Caki2 (cell line): ENCODE data around the gene CHD9. TPM values are rescaled to one million over a fixed set of nuclear protein-coding genes. Genes with fewer than 3 reads are reported as not detected.
A peak's percentile ranks its signal among the peaks of the same experiment; 100 is the strongest.
"Not testable (repeated sequence)": the region's sequence is repeated elsewhere in the genome, so short reads cannot be mapped to it uniquely, and the experiment has no call there.

Experiments
- DNase-seq: peaks from one replicate; pipeline ENCODE4 v3.0.0-alpha.2; 2015; ENCODE audit warnings: low read depth
- in situ Hi-C: cut with HindIII; loops from 2 replicates; pipeline ENCODE4 v1.10.0; 2016; ENCODE audit warnings: low sequenced_read_pairs, low pct_unique_long_range_greater_than_20kb, mixed read lengths
- total RNA-seq: library from RNA; depleted of rRNA; stranded (reverse); fragments of >200 nt; shearing (Covaris generic); gene quantifications from 2 replicates; pipeline ENCODE4 v1.2.3, GENCODE V29; 2014; ENCODE audit warnings: low replicate concordance

CHD9 gene
- total RNA-seq, 1 experiment from 2014 or later = 8.8 TPM

DNA sequence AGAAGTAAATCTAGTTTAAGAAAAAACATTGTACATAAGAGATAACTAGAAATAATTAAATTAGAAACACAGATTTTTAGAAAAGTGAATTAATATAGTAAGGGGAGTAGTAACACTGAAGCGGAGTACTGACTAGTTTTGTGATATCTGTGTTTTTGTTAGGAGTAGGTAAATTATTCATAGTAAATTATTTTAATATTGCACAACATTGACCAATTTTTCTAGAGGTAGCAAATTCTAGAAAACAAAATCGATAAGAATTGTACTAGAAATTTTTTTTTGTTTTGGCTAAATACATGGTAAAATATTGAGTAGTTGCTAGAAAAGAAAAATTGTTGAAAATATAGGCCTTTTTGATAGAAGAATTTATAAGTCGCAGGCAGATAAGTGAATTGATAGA is 156.5 kb downstream of the CHD9 start:
- in situ Hi-C loops = no loop called here

DNA sequence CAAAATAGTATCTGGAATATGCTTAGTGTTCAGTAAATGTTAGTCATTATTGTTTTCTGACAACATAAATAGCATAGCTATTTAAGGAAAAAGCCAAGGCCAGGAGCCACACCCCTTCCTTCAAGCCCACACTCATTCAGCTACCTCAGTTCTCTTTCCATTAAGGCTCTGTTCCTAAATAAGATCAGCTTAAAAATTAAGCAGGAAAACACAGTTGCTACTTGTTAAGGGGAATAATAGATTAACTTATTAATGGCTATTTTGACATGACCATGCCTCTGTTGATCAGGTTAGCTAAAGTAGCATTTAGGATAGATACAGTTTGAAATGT is 158.1 kb downstream of the CHD9 start:
- in situ Hi-C loops = no loop called here
- no peak for DNase-seq

More for the DNA sequence above, 156.5 kb downstream of the CHD9 start:
- DNase-seq = no peak

DNA sequence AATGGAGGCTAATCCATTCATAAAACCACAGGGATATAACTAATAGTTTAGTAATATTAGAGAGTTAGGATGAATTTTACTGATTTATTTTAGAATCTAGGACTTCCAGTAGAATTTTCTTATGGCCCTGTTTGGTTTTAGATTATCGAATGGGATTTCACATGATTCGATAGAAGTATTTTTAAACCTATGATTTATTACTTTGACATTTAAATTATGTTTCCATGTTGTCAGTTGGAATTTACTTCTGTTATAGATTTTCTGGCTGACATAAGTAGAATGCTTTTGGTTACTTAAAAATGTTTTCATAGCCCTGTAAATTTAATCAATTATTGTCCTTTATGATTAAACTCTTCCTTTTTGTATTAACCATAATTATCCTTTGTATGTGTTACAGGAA is 158.8 kb downstream of the CHD9 start:
- no peak for DNase-seq
- in situ Hi-C loops = no loop called here

DNA sequence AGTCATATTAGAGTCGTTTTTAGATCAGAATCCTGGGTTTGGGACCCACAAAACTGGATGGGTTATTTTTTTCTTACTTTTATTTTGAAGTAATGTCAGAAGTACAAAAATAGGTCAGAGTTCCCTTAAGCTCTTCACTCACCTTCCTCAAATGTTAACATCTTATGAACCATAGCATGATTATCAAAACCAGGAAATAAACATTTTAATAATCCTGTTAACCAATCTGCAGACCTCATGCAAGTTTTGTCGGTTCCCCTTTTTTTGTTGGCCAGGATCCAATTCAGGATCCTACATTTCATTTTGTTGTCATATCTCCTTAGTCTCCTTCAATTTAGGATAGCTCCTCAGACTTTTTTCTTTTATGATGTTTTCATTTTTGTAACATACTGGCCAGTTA is 162.0 kb downstream of the CHD9 start:
- in situ Hi-C loops = no loop called here
- DNase-seq = no peak

DNA sequence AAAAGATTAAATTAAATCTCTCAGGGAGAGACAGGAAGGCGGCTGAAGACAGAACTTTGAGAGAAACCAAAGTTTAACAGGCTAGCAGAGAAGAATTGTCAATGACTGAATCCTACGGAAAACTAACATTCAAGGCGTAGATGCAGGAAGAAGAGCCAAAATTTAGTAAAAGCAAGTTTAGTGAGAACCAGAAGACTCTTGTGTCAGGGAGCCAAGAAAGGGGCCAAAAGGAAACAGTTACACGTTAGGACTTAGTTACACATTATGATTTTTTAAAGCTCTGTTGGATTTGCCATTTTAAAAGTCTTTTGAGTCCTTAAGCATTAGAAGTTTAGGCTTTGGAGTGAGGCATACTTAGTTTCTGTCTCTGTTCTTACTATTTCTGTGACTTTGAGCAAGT is 164.6 kb downstream of the CHD9 start:
- in situ Hi-C loops = no loop called here
- no peak for DNase-seq

DNA sequence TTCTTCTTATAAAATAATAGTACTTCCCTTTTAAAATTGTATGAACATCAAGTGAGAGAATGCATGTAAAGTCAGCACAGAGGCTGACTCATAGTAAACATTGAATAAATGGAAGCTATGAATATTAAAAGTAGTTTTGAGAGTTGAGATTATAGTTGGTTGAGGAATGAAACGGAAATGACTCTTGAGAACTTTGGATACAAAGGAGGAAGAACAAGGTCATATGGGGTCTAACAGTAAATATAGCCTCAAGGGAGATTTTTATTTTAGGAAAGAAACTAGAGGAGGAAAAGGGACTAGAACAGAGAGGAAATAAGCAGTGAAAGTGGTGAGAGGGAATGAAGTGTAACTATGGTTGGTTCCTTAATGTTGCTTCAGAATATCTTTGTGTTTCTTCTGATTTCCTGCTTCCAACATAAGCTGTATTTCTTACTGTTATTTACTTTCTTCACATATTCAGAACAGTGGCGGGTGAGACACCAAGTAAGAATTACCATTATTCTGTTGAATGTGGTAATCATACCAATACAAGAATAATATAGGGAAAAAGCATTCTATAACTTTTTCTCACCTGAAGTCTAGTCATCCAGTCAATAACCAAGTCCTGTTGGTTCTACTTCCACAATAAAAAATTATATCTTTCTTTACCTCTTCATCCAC is 165.1 kb downstream of the CHD9 start:
- DNase-seq = no peak
- in situ Hi-C loops = no loop called here

DNA sequence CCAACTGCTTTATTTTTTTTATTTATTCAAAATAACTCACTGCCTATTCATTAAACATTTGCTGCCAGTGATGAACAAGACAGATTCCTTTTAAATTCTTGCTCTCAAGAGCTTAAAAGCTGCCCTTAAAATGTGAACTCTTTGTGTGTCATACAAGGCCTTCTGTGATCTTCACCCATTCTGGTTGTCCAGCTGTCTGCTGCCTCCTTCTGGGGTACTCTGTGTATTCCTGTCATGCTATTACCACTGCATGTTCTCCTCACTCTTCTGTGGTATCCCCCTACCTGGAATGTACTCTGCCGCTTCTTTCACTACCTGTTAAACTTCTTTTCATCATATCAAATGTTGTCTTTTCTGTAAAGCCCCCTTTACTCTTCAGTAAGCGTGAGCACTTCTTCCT is 165.8 kb downstream of the CHD9 start:
- in situ Hi-C loops = no loop called here
- peak; percentile 2 for DNase-seq

DNA sequence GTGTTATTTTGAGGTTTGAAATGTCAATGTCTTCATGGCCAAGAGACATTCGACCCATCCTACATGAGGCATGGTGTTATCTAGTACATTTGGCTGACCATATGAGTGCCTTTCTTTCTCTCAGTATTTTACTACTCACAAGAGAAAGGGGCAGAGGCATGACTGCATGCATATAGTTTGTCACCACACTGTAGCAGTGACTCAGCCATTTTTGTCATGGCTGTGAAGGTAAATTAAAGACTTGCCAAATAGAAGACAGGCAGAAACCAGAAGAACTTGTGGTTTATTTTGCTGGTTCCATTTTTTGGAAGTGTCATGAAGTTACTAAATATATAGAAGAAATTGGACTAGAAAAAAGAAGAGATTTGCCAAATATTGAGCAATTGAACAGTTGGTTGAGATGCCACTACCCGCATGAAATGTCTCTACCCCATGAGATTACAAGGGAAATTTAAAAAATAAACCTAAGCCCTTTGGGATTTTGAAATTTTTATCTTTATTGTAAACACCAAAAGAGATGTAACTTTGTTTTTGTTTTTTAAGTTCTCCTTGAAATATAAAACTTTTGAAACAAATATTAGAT is 170.3 kb downstream of the CHD9 start:
- in situ Hi-C loops = no loop called here
- DNase-seq = peak; percentile 40

DNA sequence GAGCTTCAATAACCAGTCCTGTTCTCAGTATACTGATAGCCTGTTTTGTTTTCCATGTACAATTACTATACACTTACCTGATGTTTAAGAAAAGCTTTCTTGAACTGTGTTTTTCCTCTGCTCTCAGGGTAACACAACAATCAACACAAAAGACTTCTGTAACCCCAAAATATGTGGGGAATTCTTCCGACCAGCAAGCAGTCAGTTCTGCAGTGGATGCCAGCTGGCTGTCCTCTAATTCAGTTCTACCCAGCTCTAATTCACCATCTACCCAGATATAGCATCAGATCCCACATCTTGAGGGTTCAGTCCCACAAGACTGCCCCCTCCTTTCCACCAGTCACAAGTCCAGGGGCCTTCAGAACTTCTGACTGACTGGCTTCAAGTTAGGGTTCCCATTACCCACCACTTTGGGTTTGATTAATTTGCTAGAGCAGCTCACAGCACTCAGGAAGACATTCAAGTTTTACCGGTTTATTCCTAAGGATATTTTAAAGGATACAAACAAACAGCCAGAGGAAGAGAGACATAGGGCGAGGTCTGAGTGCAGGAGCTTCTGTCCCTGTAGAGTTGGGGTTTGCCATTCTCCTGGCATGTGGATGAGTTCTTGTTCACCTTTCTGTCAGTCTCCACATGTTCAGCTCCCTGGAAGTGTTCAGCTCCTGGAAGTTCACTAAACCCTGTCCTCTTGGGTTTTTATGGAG is 178.2 kb downstream of the CHD9 start:
- no peak for DNase-seq
- in situ Hi-C loops = no loop called here

DNA sequence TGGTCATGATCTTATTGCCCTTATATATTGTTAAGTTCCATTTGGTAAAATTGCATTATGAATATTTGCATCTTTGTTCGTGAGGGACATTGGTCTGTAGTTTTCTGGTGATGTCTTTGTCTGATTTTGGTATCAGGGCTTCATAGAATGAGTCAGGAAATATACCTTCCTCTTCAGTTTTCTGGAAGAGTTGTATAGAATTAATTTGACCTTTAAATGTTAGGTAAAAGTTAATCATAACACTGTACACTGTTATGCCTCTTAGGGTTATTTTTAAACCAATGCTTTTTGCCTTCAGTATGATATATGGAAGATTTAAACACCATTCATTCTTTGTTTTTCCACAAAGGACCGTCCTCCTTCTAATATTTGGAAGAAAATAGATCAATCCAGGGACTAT is 180.0 kb downstream of the CHD9 start:
- DNase-seq = no peak
- in situ Hi-C loops = no loop called here

DNA sequence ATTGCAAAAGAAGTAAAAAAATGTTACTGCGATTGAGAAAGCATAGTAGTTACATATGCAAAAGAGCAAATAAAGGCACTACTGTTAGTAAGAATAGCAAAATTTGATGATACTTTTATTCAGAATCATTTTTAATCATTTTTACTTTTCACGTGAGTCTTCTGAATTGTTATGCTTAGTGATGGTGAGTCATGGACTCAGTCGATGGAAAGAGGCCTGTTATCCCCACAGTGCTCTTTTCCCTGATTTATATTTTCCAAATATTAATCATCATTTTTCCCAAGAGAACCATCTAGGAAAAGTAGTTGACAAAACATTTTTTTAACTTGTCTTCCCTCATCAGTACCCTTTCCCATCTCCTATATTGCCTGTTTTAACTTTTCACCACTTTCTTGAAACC is 181.1 kb downstream of the CHD9 start:
- in situ Hi-C loops = no loop called here
- DNase-seq = no peak

DNA sequence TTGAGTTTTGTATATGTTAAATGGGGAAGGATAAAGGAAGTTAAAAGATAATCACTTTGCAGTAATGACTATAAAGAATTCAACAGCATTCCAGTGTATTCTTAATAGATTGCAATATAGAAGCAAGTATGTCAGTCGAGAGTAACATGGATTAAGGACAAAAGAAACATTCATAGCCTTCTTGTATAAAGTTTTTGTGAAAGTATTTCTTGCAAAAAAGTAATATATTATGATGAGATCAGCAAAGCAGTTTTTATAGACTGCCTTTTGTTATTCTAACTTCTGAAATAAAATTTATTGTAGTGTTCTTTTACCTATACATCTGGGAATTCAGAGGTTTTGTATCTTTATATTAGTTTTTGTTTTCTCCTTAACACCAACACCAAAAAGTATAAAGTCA is 194.5 kb downstream of the CHD9 start:
- DNase-seq = no peak
- in situ Hi-C loops = no loop called here

DNA sequence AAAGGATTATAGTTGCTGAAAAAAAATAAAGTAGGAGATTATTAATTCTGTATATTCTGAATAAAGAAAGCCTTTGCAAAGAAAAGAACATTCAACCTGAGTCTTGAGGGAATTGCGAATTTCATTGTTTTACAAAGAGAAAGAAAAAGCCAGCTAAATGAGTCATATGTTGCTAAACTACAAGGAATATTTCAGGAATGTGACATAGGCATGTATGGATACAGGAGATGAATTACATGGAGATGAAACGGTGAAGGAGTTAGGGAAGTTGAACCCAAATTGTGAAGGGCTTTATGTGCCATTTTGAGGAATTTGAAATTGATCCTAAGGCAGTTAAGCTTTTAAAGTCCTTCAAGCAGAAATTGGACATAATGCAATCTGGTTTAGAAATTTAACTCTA is 202.2 kb downstream of the CHD9 start:
- no peak for DNase-seq
- in situ Hi-C loops = no loop called here

DNA sequence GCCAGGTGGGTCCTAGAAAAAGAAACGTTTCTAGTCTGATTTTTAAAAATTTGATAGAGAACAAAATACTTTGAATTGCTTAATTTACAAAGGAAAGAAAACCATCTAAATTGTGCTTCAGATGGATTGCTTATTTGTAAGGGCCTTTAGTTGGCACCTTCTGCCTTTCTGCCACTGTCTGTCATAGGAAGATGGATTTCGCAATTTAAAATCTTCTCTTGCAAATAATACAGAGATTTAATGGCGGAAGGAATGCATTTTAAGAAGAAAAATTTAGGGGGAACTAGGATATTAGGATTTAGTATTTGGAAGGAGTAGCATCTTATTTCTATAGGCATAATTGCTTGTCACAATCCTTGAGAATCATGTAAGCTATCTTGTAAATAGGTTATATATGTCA is 204.0 kb downstream of the CHD9 start:
- no peak for DNase-seq
- in situ Hi-C loops = no loop called here

DNA sequence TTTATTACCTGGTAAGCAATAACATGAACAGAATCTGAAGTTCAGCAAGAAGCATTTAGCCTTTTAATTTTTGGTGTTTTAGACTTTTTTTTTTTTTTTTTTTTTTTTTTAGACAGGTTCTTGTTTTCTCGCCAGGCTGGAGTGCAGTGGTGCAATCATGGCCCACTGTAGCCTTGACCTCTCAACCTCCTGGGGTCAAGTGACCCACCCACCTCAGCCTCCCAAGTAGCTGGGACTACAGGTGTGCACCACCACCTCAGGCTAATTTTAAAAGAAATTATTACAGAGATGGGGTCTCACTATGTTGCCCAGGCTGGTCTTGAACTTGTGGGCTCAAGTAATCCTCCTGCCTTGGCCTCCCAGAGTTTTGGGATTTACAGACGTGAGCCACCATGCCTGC is 206.5 kb downstream of the CHD9 start:
- in situ Hi-C loops = no loop called here
- no peak for DNase-seq

DNA sequence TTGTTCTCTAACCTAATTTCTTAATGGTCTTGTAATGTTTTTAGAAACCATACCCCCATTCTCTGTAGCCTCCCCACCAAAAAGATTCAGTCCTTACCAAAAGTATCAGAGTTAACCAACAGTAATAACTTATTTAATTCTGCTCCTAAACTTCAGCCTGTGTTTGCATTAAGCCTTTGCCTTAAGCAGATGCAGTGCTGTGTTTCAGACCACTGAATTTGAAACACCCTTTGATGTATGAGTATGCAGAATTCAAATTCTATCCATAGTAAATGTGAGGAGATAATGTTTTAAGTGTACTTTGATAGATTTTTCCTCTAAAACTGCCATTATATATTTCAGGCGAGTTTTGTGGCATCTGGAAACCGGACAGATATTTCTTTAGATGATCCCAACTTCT is 207.9 kb downstream of the CHD9 start:
- DNase-seq = no peak
- in situ Hi-C loops = no loop called here

DNA sequence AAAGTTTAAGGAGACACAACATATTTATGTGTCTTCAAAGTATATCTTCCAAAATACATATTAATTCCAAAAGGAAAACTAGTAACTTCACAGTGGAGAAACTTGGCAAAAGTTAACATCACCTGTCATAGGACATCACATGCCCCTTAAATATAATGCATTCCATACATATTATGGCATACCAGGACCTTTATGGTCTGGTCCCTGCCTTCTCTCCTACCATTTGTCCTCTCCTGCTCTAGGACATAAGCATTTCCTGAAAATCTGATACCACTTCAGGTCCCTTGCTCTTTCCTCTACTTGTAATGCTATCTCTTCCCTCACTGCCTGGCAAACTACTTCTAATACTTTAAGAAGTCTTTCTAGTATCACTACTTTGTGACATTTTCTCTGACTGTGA is 211.4 kb downstream of the CHD9 start:
- in situ Hi-C loops = no loop called here
- no peak for DNase-seq

DNA sequence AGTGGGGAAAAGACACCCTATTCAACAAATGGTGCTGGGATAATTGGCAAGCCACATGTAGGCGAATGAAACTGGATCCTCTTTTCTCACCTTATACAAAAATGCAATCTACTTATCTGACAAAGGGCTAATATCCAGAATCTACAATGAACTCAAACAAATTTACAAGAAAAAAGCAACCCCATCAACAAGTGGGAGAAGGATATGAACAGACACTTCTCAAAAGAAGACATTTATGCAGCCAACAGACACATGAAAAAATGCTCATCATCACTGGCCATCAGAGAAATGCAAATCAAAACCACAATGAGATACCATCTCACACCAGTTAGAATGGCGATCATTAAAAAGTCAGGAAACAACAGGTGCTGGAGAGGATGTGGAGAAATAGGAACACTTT is 223.7 kb downstream of the CHD9 start:
- DNase-seq, in situ Hi-C loops: not testable (repeated sequence)

DNA sequence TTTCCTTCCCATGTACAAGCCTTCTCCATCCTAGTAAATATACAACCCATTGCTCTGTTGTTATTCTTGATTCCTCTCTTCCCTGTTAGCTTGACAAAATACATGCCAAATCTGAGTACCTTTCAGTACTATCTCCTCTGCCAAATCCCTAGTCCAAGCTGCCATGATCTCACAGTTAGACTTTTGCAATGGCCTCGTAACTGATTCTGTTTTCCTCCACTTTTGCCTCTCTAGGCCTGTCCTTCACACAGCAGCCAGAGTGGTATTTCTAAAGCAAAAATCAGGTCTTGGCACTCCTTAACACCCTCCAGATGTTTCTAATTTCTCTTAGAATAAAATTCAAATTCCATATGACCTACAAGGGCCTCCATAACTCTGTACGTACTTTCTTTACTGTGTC is 226.5 kb downstream of the CHD9 start:
- in situ Hi-C loops = no loop called here

DNA sequence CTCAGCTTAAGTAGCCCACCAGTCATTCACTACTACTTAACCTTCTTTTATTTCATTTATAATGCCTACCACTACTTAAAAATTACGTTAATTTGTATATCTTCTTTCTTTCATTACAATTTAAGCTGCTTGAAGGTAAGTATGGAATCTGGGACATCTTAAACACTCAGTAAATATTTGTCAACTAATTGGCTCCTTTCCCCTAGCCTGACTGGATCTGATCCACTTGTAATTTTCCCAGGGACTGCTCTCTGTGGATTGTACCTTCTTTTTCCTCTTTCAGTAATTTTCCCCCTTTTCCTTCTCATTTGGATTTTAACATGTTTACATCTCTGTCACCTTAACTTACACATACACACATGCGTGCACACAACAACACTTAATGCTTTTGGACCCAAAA is 227.1 kb downstream of the CHD9 start:
- no peak for DNase-seq
- in situ Hi-C loops = no loop called here

More for the DNA sequence above, 226.5 kb downstream of the CHD9 start:
- no peak for DNase-seq
